ENCODE measurements around the gene BCS1L.

BCS1L gene, protein sequence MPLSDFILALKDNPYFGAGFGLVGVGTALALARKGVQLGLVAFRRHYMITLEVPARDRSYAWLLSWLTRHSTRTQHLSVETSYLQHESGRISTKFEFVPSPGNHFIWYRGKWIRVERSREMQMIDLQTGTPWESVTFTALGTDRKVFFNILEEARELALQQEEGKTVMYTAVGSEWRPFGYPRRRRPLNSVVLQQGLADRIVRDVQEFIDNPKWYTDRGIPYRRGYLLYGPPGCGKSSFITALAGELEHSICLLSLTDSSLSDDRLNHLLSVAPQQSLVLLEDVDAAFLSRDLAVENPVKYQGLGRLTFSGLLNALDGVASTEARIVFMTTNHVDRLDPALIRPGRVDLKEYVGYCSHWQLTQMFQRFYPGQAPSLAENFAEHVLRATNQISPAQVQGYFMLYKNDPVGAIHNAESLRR

DNA sequence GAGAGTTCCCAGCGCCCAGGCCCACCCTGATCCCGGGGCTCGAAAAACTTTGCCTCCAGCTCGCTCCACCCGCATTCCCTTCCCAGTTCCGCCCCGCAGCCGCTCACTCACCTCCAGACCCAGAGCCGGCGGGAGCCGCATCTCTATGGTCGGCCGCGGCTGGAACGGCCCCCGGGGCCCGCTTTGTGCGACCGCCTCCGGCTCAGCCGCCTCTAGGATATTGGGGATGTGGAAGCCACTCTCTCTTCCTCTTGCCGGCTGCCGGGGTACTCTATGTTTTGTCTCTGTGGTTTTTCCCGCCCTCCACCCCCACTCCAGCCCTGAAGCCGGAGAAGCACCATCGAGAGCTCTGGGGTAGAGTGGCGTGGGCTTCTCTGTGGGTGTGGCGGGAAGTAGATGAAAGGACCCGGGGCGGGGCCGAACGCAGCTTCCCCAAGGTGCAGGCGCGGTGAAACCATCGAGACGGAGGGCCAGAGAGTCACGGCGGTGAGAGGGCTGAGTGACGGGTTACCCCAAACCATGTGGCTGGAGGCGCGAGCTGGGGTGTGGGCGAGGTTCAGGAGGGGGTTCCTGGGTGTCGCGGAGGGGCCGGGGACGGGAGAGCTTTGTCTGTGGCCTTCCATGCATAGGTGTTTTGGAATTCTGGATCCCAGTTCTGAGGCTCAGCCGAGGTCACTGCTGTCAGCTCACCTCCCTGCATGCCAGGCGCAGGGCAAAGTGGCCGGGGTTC lies at the start of gene BCS1L, which contains the start of gene ZNF142:
Gene BCS1L, plus strand, starts transcription at position 426 of the 730 bp plus-strand sequence. CDS start 1,305 bp downstream, outside the sequence.
Gene ZNF142, minus strand, starts transcription at position 366 of the 730 bp plus-strand sequence. CDS start 3,194 bp downstream, outside the sequence.
- peak; percentile 97 for DNase-seq

DNA sequence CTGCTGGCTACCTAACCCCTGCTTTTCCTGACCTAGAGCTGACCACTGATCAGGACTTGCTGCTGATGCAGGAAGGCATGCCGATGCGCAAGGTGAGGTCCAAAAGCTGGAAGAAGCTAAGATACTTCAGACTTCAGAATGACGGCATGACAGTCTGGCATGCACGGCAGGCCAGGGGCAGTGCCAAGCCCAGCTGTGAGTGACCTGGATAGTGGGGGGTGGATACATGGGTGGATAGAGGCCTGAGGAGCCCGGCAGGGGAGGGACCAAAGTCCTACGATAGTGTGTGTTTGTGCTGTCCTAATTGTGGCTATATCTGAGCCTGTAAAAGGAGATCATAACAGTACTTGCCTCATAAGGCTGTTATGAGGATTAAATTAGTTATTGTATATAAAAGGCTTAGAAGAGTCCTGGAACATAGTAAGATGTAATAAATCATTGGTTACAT lies 43.6 kb upstream of the BCS1L start:
- DNase-seq, result no peak

- peak; percentile 19 for DNase-seq
Measured at GRCh38 chr2:218618102-218618860, 41.2 kb upstream of the BCS1L start.

DNA sequence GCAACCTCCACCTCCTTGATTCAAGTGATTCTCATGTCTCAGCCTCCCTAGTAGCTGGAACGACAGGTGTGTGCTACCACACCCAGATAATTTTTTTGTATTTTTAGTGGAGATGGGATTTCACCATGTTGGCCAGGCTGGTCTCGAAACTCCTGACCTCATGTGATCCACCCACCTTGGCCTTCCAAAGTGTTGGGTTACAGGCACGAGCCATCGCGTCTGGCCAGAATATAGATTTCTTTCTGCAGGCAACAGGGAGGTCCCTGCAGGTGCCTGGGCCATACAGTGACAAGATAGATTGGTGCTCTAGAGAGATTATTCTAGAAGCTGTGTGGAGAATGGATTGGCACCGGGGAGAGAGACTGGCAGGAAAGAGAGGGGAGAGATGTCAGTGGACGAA lies 38.5 kb upstream of the BCS1L start:
- no peak for DNase-seq

DNA sequence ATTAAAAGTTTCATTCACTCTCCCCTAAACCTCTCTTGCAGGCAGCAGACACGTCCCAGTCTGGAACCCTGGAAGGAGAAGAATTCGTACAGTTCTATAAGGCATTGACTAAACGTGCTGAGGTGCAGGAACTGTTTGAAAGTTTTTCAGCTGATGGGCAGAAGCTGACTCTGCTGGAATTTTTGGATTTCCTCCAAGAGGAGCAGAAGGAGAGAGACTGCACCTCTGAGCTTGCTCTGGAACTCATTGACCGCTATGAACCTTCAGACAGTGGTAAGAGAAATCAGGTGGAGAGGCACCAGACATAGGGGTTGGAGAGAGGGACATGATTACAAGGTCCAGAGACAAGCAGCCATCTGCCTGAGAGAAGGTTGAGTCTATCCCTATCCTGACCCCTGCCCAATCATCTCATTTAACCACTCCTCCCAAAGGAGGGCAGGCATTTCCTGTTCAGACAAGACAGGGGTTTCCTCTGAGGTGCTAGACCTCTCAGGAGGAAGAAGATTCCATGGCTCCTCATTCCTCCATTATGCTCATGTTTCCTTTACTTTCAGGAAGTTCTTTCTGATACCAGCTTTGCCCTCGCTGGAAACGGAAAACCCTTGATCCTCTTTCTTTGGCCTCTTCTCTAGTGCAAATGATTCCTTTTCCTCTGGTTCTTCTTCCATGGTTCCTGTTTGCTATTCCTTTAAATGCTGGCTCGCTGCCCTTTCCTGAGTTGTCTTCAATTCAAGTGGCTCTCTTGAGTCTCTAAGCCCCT lies 36.7 kb upstream of the BCS1L start:
- no peak for DNase-seq

GRCh38 chr2:218623366-218623705 lies 36.1 kb upstream of the BCS1L start:
- DNase-seq, result no peak

GRCh38 chr2:218626369-218626768 lies 33.1 kb upstream of the BCS1L start:
- no peak for DNase-seq

- DNase-seq, result no peak
Measured at GRCh38 chr2:218627939-218628338, 31.5 kb upstream of the BCS1L start.

DNA sequence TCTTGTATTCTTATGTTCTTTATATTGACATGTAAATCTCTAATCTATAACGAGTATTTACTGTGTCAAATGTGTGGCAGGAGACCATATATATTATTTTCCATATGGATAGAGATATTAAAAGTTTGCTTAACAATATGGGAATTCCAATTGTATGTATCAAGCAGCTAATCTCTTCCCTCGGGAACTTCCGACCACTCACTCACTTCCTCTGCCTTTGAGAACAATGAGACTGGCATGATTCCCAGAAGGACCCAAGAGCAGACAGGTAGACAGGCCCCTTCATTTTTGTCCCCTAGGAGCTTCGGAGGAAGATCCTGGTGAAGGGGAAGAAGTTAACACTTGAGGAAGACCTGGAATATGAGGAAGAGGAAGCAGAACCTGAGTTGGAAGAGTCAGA lies 27.6 kb upstream of the BCS1L start:
- no peak for DNase-seq

DNA sequence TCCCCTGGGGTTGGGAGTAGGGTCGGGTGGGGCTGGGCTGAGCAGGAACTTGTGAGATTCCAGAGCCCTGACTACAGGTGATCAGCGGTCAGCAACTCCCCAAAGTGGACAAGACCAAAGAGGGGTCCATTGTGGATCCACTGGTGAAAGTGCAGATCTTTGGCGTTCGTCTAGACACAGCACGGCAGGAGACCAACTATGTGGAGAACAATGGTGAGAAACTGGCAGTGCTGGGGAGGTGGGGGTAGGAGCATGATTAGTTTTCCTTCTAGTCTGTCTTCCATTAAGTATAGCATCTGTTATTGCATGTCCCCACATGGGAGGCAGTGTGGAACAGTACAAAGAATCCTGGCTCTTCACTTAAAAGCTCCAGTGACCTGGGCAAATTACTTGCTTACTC lies 23.8 kb upstream of the BCS1L start:
- DNase-seq, result no peak

DNA sequence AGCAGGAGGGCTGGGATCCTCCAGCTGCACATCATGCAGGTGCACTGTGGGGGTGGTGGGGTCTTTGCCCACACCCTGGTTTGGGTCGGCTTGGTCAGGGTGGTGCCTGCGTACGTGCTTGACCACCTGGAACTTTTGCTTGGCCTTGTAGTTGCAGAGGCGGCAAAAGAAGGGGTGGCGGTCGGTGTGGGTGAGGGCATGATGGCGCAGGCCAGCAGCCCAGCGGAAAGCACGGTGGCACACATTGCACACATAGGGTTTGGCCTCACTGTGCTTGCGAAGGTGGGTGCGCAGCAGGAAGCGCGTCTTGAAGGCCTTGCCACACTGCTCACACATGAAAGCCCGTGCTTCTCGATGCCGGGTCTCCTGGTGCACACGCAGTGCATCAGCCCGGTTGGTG lies 21.1 kb upstream of the BCS1L start:
- DNase-seq, result no peak

DNA sequence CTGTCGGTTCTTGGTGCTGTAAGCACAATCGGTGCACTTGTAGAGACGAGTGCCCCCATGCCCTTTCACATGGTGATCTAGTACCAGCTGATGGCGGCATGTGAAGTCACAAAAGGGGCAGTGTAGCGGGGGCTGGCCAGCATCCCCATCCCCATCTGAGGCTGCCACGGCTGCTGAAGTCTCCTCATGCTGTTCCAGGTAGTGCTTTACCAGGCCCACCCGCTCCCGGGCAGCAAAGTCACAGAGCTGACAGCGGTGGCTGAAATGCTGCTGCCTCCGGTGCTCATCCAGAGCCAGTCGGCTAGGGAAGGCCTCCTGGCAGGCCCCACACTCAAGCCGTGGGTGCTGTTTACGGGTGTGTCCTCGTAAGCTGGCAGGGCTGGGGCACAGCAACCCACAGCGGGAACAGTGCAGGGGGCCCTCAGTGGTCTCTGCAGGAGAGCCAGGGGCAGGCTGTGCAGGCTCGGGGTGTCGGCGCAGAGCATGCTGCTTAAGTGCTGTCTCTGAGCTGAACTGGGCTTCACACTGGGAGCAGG lies 17.3 kb upstream of the BCS1L start:
- DNase-seq, result no peak

DNA sequence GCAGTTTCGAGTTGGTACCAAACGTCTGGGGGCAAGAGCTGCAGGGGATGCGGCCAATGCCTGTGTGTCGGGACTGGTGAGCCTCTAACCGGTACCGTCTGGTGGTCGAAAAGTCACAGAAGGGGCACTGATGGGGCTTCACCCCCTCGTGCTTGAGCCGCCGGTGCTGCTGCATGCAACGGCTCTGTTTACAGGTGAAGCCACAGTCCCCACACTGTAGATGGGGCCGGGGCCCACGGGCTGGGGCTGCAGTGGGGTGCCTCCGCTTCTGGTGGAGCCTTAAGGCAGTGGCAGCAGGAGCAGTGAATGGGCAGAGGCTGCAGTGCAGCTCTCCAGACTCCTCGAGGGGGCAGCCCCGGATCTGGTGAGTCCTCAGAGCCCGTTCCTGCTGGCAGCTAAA lies 16.7 kb upstream of the BCS1L start:
- no peak for DNase-seq

- no peak for DNase-seq
Measured at GRCh38 chr2:218643751-218644310, 15.7 kb upstream of the BCS1L start.

- DNase-seq, result no peak
Measured at GRCh38 chr2:218644721-218645120, 14.8 kb upstream of the BCS1L start.

- no peak for DNase-seq
Measured at GRCh38 chr2:218645126-218645525, 14.4 kb upstream of the BCS1L start.

DNA sequence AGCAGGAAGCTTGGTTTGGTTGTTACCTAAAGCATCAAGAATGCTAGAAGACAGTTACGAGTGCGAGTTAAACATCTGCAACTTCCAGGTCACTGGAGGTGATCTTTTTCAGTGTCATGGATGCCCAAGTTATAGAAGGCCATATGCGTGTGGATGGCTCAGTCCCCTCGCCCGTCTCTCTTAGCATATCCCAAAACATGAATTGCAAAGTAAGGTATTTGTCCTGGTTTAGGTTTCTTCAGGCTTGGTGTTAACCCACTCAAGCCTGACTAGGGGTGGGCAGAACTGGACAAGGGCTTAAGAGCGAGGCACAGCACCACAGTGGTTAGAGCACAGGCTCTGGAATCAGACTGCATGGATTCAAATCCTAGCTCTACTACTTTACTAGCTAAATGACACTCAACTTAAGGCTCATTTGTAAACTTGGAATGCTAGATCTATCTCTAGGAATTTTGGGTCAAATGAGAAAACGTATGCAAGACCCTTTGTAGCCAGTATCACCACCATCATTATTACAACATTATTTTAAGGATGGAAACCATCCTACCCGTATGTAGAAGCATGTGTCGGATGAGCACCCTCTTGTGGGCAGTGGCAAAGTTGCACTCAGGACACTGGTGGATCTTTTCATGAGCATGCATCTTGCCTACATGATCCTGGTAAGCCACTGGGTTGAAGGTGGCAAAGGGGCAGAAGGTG lies 11.2 kb upstream of the BCS1L start:
- peak; percentile 71 for DNase-seq

- no peak for DNase-seq
Measured at GRCh38 chr2:218648787-218649100, 10.7 kb upstream of the BCS1L start.

DNA sequence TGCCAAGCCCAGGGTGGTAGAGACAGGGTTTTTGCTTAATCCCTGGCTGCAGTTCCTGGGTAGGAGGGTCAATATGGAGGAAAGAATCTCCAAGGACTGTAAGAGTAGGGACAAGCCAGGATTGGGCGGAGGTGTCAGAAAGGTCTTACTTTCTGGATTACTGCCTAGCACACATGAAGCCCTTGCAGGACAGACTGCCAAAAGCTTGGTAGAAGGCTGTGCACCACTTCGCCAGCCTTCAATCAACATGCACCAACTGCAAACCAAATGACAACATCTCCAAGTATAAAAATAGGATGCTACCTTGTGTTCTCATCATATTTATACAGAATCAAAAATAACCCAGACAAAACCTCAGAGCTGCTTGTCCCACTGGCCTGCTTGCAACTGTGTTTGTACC lies 3.7 kb upstream of the BCS1L start:
- DNase-seq, result no peak

DNA sequence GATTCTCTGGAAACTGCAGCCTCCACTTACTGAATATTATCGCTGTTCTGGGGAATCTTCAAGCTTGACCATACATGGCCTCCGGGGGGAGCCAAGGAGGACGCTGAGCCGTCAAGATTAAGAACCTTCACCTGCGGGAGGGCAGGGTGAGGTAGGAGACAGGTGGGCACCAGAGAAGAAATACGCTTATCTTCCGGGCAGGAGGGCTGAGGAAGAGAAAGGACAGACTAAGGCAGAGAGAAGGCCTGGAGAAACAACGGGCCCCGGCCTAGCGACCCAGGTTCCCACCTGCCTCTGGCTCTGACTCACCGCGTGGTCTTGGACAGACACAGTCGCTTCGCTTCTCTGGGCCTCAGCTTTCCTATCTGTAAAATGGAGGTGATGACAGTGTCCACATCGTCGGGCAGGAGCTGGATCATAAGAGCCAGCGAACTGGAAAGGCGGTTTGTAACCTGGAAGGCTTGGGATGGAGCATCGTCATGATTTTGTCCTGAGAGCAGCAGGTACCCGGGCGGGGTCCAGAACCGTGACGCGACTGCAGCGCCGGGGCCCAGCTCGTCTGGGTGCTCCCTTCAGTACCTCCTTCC lies 719 bp upstream of the BCS1L start:
- peak; percentile 80 for DNase-seq

- DNase-seq, result no peak
Measured at GRCh38 chr2:218659988-218660358, 490 bp downstream of the BCS1L start.

All from NCI-H82 (cell line).